SW 1271 (cell line): ENCODE data around the gene BASP1.
"Not testable (repeated sequence)": the region's sequence is repeated elsewhere in the genome, so short reads cannot be mapped to it uniquely, and the experiment has no call there.

Experiments used
- DNase-seq, 2 experiments: peaks; one replicate each; lab custom pipeline; 2025; lab: John Stamatoyannopoulos, UW

Gene BASP1

GRCh38 chr5:17223367-17224185 is 6.1 kb downstream of the BASP1 start:
- no peak for DNase-seq

- no peak for DNase-seq
These were observed 7.6 kb downstream of the BASP1 start for GRCh38 chr5:17224858-17225511.

GRCh38 chr5:17225520-17225919 is 8.1 kb downstream of the BASP1 start:
- no peak for DNase-seq

DNA sequence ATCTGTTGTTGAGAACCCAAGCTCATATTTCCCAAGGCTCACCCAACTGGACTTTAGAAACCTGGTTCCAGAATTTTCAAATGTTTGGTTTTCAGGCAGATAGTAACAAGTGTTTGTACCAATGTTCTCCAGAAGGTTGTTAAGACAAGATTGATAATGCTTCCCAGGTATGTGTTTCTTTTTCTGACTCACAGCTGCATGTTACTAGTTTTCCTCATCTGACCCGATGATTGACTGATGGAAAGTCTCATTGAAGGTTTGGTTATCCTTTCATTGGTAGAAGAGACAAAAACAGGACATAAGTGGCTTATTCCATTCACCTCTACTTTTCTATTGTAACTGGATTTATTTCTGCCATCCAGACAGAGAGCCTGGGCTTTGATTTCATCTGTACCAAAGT is 10.4 kb downstream of the BASP1 start:
- no peak for DNase-seq

- no peak for DNase-seq
These were observed 11.4 kb downstream of the BASP1 start for GRCh38 chr5:17228821-17229291.

- DNase-seq = no peak
These were observed 11.9 kb downstream of the BASP1 start for GRCh38 chr5:17229313-17229712.

GRCh38 chr5:17230191-17230590 is 12.8 kb downstream of the BASP1 start:
- no peak for DNase-seq

- no peak for DNase-seq
These were observed 13.5 kb downstream of the BASP1 start for GRCh38 chr5:17230808-17231525.

DNA sequence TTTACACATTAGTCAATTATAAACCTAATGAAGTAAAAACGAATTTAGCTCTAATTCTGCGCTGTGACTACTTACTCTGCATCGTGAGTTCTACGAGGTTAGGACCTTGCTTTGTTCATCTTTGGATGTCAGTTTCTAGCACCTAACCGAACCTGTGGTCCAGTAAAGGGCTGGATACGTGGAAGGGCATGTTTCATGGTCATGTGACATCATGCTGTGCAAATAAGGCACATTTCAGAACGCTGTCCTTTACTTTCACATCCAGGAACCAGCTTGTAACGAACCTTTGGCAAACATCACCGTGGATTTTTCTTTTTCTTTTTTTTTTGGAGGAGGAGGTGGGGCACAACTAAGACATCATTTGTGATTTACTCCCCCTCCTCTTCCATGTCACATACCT is 15.0 kb downstream of the BASP1 start:
- DNase-seq = no peak

DNA sequence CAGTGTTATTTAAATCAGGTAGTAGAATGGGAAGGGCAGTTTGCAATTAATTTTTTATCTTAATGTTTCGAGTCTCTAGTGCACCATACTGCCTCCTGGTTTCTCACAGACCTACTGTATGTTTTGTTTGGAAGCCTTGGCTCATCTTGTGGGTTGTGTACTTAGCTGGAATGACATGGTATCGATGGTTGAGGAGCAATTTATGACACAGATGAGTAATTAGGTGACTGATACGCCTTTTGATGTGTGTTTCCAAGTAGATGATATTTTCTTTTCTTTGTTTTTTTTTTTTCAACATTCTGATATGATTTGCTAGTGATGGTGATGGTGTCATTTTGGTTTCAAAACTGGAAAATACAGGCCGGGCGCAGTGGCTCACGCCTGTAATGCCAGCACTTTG is 16.1 kb downstream of the BASP1 start:
- no peak for DNase-seq

DNA sequence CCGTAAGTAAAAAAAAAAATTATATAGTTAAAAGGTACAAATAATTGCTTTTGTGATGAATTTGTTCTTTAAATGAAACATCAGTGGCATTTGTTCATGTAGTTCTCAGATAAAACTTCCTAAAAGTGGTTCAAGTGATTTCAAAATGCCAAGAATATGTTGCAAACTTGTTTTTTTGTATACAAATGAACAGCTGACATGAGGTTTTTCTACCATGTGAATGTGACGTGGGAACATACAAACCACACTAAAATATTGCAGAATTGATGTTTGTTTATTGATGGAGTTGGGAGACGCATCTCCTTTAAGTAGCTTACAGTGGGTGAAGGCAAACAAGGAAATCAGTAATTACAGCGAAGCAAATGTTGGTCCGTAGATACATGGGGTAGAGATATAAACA is 16.9 kb downstream of the BASP1 start:
- no peak for DNase-seq

DNA sequence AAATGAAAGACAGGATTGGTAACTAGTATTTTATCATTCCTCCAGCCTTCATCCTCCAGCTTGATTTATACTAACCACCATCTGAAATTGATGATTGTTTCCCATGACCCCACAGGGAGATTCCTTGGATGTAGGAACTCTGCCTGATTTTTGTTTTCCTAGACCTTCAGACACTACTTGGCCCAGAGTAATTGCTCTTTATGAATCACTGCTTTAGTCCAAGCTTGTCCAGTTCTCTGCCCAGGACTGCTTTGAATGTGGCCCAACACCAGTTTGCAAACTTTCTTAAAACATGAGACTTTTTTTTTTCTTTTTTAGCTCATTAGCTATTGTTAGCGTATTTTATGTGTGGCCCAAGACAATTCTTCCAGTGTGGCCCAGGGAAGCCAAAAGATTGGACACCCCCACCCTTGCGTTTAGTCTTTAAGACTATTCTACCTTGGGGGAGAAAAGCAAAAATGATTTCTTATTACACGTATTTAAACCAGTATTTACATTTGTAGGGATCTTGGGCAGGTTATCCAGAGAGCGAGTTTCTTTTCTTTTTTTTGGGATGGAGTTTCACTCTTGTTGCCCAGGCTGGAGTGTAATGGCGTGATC is 18.4 kb downstream of the BASP1 start:
- DNase-seq = no peak

DNA sequence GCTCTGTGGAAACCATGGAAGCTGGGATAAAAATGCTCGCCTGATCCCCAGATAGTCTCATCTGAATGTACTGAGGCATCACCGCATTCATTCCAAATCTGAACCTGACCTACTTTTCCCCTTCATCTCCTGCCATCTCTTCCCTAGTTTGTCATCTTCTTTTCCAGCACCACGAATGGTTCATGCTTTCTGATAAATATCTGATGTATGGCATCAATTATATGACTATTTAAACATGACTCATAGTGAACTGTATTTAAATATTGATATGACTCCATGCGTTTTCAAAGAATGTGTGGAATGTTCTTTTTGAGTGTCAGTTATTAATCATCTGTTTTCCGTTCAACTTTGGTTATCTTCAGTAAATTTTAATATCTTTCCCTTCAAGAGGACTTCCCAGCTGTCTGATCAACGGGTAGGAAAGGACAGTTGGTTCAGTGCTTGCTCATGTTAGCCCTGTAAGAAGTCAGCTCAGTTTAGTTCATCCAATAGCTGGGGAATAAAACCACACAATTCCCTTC is 21.1 kb downstream of the BASP1 start:
- DNase-seq = peak in 1 of 2 experiments; percentile 70

GRCh38 chr5:17239953-17240352 is 22.5 kb downstream of the BASP1 start:
- DNase-seq = no peak

DNA sequence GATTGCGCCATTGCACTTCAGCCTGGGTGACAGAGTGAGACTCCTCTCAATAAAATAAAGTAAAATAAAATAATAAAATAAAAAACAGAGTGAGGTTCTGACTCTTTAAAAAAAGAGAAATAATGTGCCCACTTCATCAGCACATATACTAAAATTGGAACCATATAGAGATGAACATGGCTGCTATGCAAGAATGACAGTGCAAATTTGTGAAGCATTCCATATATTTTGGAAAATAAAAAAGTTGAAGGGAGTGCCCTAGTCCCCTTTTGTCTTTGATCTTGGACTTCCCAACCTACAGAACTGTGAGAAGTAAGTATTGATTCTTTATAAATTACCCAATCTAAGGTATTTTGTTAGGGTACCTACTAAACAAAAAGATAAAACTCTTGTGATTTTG is 23.1 kb downstream of the BASP1 start:
- no peak for DNase-seq

DNA sequence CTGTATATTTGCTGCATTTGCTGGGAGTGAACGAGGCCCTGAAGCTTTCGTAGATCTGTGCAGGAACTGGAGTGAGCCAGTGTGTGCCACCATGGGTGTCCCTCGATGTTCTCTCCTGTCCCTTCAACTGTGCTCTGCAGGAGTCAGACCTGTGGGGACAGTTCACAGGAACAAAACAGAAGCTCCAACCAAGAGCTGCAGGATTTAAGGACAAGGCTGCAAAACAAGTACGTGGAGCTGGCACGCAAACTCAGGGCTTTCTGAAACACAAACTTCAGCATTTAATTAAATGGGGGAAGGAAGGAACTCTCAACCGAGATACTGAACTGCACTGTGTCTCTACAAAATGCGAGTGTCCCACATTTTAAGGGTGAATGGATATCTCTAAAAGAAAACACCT is 24.2 kb downstream of the BASP1 start:
- DNase-seq = no peak

GRCh38 chr5:17243287-17244063 is 26.0 kb downstream of the BASP1 start:
- no peak for DNase-seq

- peak; percentile 95 to 99 for DNase-seq
These were observed 31.7 kb downstream of the BASP1 start for GRCh38 chr5:17249029-17249634.

- not testable (repeated sequence) for DNase-seq
These were observed 32.4 kb downstream of the BASP1 start for GRCh38 chr5:17249841-17250240.

- DNase-seq = peak in 1 of 2 experiments; percentile 45
These were observed 35.1 kb downstream of the BASP1 start for GRCh38 chr5:17252543-17252942.

DNA sequence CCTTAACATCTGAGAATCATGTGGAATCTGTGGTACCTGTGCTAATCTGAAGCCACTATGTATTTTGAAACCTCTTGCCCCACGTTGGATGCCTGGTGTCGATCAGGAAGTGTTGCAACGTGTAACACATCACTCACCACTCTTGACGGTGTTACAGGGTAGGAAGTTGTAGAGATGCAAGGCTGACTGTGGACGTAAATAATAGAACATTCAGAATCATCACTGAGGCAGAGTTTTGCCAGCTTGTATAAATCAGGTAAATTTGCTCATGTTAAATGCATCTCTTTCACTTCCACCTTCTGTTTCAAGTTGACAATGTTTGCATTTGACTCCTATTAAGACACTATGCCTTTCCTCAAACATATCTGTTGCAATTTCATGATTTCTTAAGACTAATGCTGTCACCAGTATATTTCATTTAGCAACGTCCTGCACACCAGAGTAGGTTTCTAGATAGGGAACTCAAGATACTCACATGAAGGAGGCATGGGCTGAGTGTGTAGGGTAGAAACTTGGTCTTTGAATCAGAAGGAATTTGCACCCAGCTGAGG is 38.1 kb downstream of the BASP1 start:
- DNase-seq = peak; percentile 4 to 59
